OCI-LY7 (cell line): ENCODE results near the gene PRIMPOL. TPM values are rescaled to one million over a fixed set of nuclear protein-coding genes. Genes with fewer than 3 reads are reported as not detected.
"Not testable (repeated sequence)": the region's sequence is repeated elsewhere in the genome, so short reads cannot be mapped to it uniquely, and the experiment has no call there.

Source experiments
- BruUV-seq: library from RNA; stranded (reverse); fragments of 400-500 nt; replicated peaks from 2 replicates; lab custom pipeline; 2021; lab: Mats Ljungman, UMichigan
- CTCF ChIA-PET: fragments of 300-600 bp; sonication (Branson Sonifier 250); formaldehyde crosslinking; loops from one replicate; lab custom pipeline; 2022; ENCODE audit warnings: antibody characterized with exemption; ENCODE audit not compliant: unreplicated experiment; lab: Charles Lee
- POLR2A ChIA-PET: fragments of 300-600 bp; sonication (Branson Sonifier 250); formaldehyde crosslinking; loops from one replicate; lab custom pipeline; 2022; ENCODE audit warnings: antibody characterized with exemption; lab: Charles Lee
- DNase-seq: peaks from one replicate; pipeline ENCODE4 v3.0.0-alpha.2; 2015; ENCODE audit warnings: low spot score
- H2AFZ ChIP-seq: fragments of 200-600 bp; sonication (generic), shearing (Covaris generic); 2 replicates; pipeline ENCODE4 v1.6.1; 2014; ENCODE audit warnings: mild to moderate bottlenecking, antibody characterized with exemption, low read length, moderate library complexity
- H3K27ac ChIP-seq: fragments of 200-600 bp; sonication (generic); 2 replicates; pipeline ENCODE4 v1.5.1; 2014; ENCODE audit warnings: mixed run types, low read depth, mild to moderate bottlenecking, moderate library complexity, low read length, inconsistent platforms; ENCODE audit not compliant: poor library complexity, severe bottlenecking
- H3K36me3 ChIP-seq: fragments of 200-600 bp; sonication (generic); 2 replicates; pipeline ENCODE4 v1.6.1; 2014; ENCODE audit warnings: mild to moderate bottlenecking, antibody characterized with exemption, low read length, moderate library complexity, mixed read lengths; ENCODE audit not compliant: insufficient read depth
- H3K4me1 ChIP-seq: fragments of 200-600 bp; sonication (generic); 2 replicates; pipeline ENCODE4 v1.5.1; 2014; ENCODE audit warnings: mild to moderate bottlenecking, low read length; ENCODE audit not compliant: insufficient read depth, poor library complexity, severe bottlenecking
- H3K4me2 ChIP-seq: fragments of 200-600 bp; sonication (generic); 2 replicates; pipeline ENCODE4 v1.6.1; 2014; ENCODE audit warnings: mild to moderate bottlenecking, low read length
- H3K4me3 ChIP-seq: fragments of 200-600 bp; sonication (generic); 2 replicates; pipeline ENCODE4 v1.5.1; 2014; ENCODE audit warnings: mild to moderate bottlenecking, low read depth, low read length; ENCODE audit not compliant: poor library complexity, severe bottlenecking
- H3K79me2 ChIP-seq: fragments of 200-600 bp; sonication (generic); 2 replicates; pipeline ENCODE4 v1.6.1; 2016; ENCODE audit warnings: low read depth, mild to moderate bottlenecking, low read length, moderate library complexity, mixed read lengths; ENCODE audit not compliant: insufficient read depth
- H3K9me2 ChIP-seq: fragments of 200-600 bp; sonication (generic); 2 replicates; pipeline ENCODE4 v1.6.1; 2016; ENCODE audit warnings: mild to moderate bottlenecking, low read length, mixed read lengths; ENCODE audit not compliant: insufficient read depth
- H3K9me3 ChIP-seq: fragments of 200-600 bp; sonication (generic); 2 replicates; pipeline ENCODE4 v1.6.1; 2014; ENCODE audit warnings: mild to moderate bottlenecking, mixed run types, low read length, mixed read lengths
- H4K20me1 ChIP-seq: fragments of 200-600 bp; sonication (generic); 2 replicates; pipeline ENCODE4 v1.6.1; 2014; ENCODE audit warnings: mild to moderate bottlenecking, antibody characterized with exemption, low read length, moderate library complexity, mixed read lengths; ENCODE audit not compliant: insufficient read depth
- CTCF ChIP-seq: fragments of 200-600 bp; sonication (generic); conservative IDR thresholded peaks from 2 replicates; pipeline ENCODE4 v1.5.1; 2014; ENCODE audit warnings: mild to moderate bottlenecking, antibody characterized with exemption, low read length, moderate library complexity, mixed read lengths
- EZH2phosphoT487 ChIP-seq: fragments of 200-600 bp; sonication (generic); IDR thresholded peaks from 2 replicates; pipeline ENCODE4 v1.6.1; 2018; ENCODE audit warnings: low read depth, borderline replicate concordance, mild to moderate bottlenecking, mixed run types, antibody characterized with exemption, low read length, moderate library complexity, mixed read lengths
- intact Hi-C: fragments of 100-400 bp; cut with micrococcal nuclease; formaldehyde crosslinking; loops from one replicate; pipeline ENCODE4 v1.10.0; 2022; ENCODE audit not compliant: unreplicated experiment
- total RNA-seq, 2 experiments: library from RNA; depleted of rRNA in 1 of 2; stranded (reverse); fragments of >200 nt in 1 of 2; shearing (Covaris generic) in 1 of 2; gene quantifications; 2 replicates each; pipeline ENCODE4 v1.2.3, GENCODE V29; 2014 to 2022

The PRIMPOL gene
- total RNA-seq, 2 experiments from 2014 or later = 8.8 to 23.4 TPM

- no TSS peak for BruUV-seq
- H3K9me3 ChIP-seq = no peaks in the 10 kb centered on the region
- no peak overlapping the region for H2AFZ ChIP-seq
- H3K4me2 ChIP-seq = no peak overlapping the region
- no peak overlapping the region for H3K4me3 ChIP-seq
- ChIA-PET CTCF (no interaction called here), POLR2A (interaction anchor here (0.7 to 1.2 kb wide), 3 partner anchors 12 to 278 kb away, joined by 3 to 5 read pairs (median 3); no protein-coding TSS in a partner anchor)
- H3K9me2 ChIP-seq = no peaks in the 10 kb centered on the region
- DNase-seq = no peak
- peaks cover 4% of the 10 kb centered on the region; the same call in 1 of the 2 replicates for H3K36me3 ChIP-seq
- H4K20me1 ChIP-seq = no peaks in the 10 kb centered on the region
- intact Hi-C loops = no loop called here
- H3K27ac ChIP-seq = no peak overlapping the region
- H3K79me2 ChIP-seq = peaks cover 12% of the 10 kb centered on the region; the same call in 1 of the 2 replicates
- peaks cover 9% of the 10 kb centered on the region for H3K4me1 ChIP-seq
- TF ChIP-seq EZH2phosphoT487 (no peak), CTCF (no peak)
Measured at GRCh38 chr4:184653650-184654049, 4.1 kb downstream of the PRIMPOL start.

- Histone ChIP-seq H3K4me3 (no peak overlapping the region), H3K4me2 (no peak overlapping the region), H3K79me2 (no peaks in the 10 kb centered on the region), H3K4me1 (no peaks in the 10 kb centered on the region), H4K20me1 (no peaks in the 10 kb centered on the region), H2AFZ (no peak overlapping the region), H3K9me3 (no peaks in the 10 kb centered on the region), H3K27ac (no peak overlapping the region), H3K36me3 (peaks cover 10% of the 10 kb centered on the region), H3K9me2 (no peaks in the 10 kb centered on the region)
- intact Hi-C loops = no loop called here
- BruUV-seq = no TSS peak
- ChIA-PET CTCF (no interaction called here), POLR2A (no interaction called here)
- DNase-seq = no peak
- TF ChIP-seq CTCF (no peak), EZH2phosphoT487 (no peak)
Measured at GRCh38 chr4:184655889-184656869, 6.6 kb downstream of the PRIMPOL start.

DNA sequence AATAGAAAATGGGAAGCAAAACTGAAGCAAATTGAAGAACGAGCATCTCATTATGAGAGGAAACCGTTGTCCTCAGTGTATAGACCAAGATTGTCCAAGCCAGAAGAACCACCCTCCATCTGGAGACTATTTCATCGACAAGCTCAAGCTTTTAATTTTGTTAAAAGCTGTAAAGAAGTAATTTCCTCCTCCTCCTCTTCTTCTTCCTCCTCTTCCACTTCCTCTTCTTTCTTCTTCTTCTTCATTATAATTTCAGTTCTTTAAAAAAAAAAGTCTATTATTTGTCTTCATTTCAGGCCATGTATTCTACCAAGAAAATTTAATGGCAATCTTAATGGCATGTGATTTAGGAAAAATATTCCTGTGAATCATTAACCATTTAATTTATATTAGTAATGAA lies 7.6 kb downstream of the PRIMPOL start:
- POLR2A ChIA-PET = no interaction called here
- DNase-seq = no peak
- peaks cover 10% of the 10 kb centered on the region for H3K36me3 ChIP-seq
- no peak overlapping the region for H3K27ac ChIP-seq
- no peaks in the 10 kb centered on the region for H3K9me3 ChIP-seq
- no peak overlapping the region for H2AFZ ChIP-seq
- TSS peak; percentile 28 for BruUV-seq
- CTCF ChIA-PET = no interaction called here
- H3K4me3 ChIP-seq = no peak overlapping the region
- no peak overlapping the region for H3K4me2 ChIP-seq
- H4K20me1 ChIP-seq = no peaks in the 10 kb centered on the region
- intact Hi-C loops = no loop called here
- H3K9me2 ChIP-seq = no peaks in the 10 kb centered on the region
- peaks cover under 1% of the 10 kb centered on the region for H3K4me1 ChIP-seq
- TF ChIP-seq EZH2phosphoT487 (no peak), CTCF (no peak)
- H3K79me2 ChIP-seq = no peaks in the 10 kb centered on the region

DNA sequence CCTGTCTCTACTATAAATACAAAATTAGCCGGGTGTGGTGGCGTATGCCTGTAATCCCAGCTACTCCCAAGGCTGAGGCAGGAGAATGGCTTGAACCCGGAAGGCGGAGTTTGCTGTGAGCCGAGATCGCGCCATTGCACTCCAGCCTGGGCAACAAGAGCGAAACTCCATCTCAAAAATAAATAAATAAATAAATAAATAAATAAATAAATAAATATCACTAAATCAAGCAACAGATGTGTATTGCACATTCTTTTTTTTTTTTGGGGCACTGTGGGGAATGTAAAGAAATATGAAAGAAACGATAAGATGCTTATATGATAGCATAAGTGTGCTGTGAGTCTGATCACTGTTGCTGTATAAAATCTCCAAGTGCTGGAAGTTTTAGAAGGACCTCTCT lies 8.3 kb downstream of the PRIMPOL start:
- H4K20me1 ChIP-seq, H3K27ac ChIP-seq, H3K4me1 ChIP-seq, CTCF ChIA-PET, H3K79me2 ChIP-seq, H3K4me2 ChIP-seq, intact Hi-C loops, BruUV-seq, H3K4me3 ChIP-seq, H2AFZ ChIP-seq, H3K9me3 ChIP-seq, H3K9me2 ChIP-seq, DNase-seq: not testable (repeated sequence)
- POLR2A ChIA-PET = interaction anchor here (1.3 kb wide), 1 partner anchor 21 kb away, joined by 3 read pairs; no protein-coding TSS in a partner anchor
- peaks cover 10% of the 10 kb centered on the region for H3K36me3 ChIP-seq
